ENCODE measurements around the gene CCDC102A.

- TF ChIP-seq, protein P1, sequence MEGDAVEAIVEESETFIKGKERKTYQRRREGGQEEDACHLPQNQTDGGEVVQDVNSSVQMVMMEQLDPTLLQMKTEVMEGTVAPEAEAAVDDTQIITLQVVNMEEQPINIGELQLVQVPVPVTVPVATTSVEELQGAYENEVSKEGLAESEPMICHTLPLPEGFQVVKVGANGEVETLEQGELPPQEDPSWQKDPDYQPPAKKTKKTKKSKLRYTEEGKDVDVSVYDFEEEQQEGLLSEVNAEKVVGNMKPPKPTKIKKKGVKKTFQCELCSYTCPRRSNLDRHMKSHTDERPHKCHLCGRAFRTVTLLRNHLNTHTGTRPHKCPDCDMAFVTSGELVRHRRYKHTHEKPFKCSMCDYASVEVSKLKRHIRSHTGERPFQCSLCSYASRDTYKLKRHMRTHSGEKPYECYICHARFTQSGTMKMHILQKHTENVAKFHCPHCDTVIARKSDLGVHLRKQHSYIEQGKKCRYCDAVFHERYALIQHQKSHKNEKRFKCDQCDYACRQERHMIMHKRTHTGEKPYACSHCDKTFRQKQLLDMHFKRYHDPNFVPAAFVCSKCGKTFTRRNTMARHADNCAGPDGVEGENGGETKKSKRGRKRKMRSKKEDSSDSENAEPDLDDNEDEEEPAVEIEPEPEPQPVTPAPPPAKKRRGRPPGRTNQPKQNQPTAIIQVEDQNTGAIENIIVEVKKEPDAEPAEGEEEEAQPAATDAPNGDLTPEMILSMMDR (IDR thresholded peaks at IDR 0.05; ENCODE audit: extremely low read depth in 1 of 2, insufficient read depth in 1 of 2, low read depth in 1 of 2, low read length in 2 of 2), result no peak
- TF ChIP-seq EZH2 (IDR thresholded peaks at IDR 0.05; ENCODE audit: borderline replicate concordance, low read depth, low read length, severe bottlenecking), result no peak
- no peak for TF ChIP-seq POLR2A (IDR thresholded peaks at IDR 0.05; ENCODE audit: low read depth, low read length)
- no peak for TF ChIP-seq JUN (IDR thresholded peaks at IDR 0.05; ENCODE audit: borderline replicate concordance, insufficient read depth, insufficient read length, low read depth)
- TF ChIP-seq GATA2 (IDR thresholded peaks at IDR 0.05; ENCODE audit: insufficient read depth, insufficient read length, low read depth, low read length), result no peak
- TF ChIP-seq, protein P2, sequence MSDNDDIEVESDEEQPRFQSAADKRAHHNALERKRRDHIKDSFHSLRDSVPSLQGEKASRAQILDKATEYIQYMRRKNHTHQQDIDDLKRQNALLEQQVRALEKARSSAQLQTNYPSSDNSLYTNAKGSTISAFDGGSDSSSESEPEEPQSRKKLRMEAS (IDR thresholded peaks at IDR 0.05; ENCODE audit: insufficient read depth, insufficient read length), result no peak
Measured at GRCh38 chr16:57476546-57477410, 59.6 kb downstream of the CCDC102A start.

Measured in endothelial cell of umbilical vein (primary cell).